Neural crest cell (in vitro differentiated cells): ENCODE measurements around the gene CARM1. TPM values are rescaled to one million over a fixed set of nuclear protein-coding genes. Genes with fewer than 3 reads are reported as not detected.

Experiments used
- DNase-seq: peaks from one replicate; pipeline ENCODE4 v3.0.0; 2021; ENCODE audit warnings: low read depth, mixed read lengths, low spot score
- H3K27ac Mint-ChIP-seq: one replicate; pipeline ENCODE4 v1.8.0; 2021; ENCODE audit warnings: mild to moderate bottlenecking, mixed read lengths; ENCODE audit not compliant: unreplicated experiment
- H3K27me3 Mint-ChIP-seq: 2 replicates; pipeline ENCODE4 v1.8.0; 2021; ENCODE audit warnings: low read depth, mild to moderate bottlenecking, mixed read lengths
- H3K36me3 Mint-ChIP-seq: 2 replicates; pipeline ENCODE4 v1.8.0; 2021; ENCODE audit warnings: low read depth, mild to moderate bottlenecking, mixed read lengths
- H3K4me1 Mint-ChIP-seq: 2 replicates; pipeline ENCODE4 v1.8.0; 2021; ENCODE audit warnings: mixed read lengths
- H3K4me3 Mint-ChIP-seq: one replicate; pipeline ENCODE4 v1.8.0; 2021; ENCODE audit warnings: mild to moderate bottlenecking, mixed read lengths
- H3K9me3 Mint-ChIP-seq: 2 replicates; pipeline ENCODE4 v1.8.0; 2021; ENCODE audit warnings: mixed read lengths
- CTCF ChIP-seq: fragments of 200-600 bp; sonication (generic); conservative IDR thresholded peaks from 2 replicates; pipeline ENCODE4 v1.5.0; 2021; ENCODE audit warnings: antibody characterized with exemption, mild to moderate bottlenecking
- total RNA-seq: library from RNA; stranded (reverse); gene quantifications from 2 replicates; pipeline ENCODE4 v1.2.1, GENCODE V29; 2021

The CARM1 gene
- total RNA-seq, 1 donor from 2014 or later, result 99.6 TPM

- Mint-ChIP-seq H3K9me3 (no peaks in the 10 kb centered on the region), H3K36me3 (no peaks in the 10 kb centered on the region), H3K4me1 (peaks cover 20% of the 10 kb centered on the region), H3K27me3 (no peaks in the 10 kb centered on the region), H3K27ac (no peak overlapping the region), H3K4me3 (no peak overlapping the region)
- TF ChIP-seq CTCF, result peak; percentile 78
- DNase-seq, result peak; percentile 55
Measured at GRCh38 chr19:10858204-10858828, 13.0 kb upstream of the CARM1 start.

- Mint-ChIP-seq H3K4me3 (no peak overlapping the region), H3K4me1 (peaks cover 26% of the 10 kb centered on the region)
- peak; percentile 44 for DNase-seq
Measured at GRCh38 chr19:10861103-10861651, 10.2 kb upstream of the CARM1 start.

GRCh38 chr19:10862561-10863106 lies 8.7 kb upstream of the CARM1 start:
- H3K36me3 Mint-ChIP-seq, result no peaks in the 10 kb centered on the region
- H3K27ac Mint-ChIP-seq, result no peak overlapping the region
- no peak overlapping the region for H3K4me3 Mint-ChIP-seq
- no peak for TF ChIP-seq CTCF
- H3K9me3 Mint-ChIP-seq, result no peaks in the 10 kb centered on the region
- no peaks in the 10 kb centered on the region for H3K27me3 Mint-ChIP-seq
- DNase-seq, result no peak
- peaks cover 29% of the 10 kb centered on the region for H3K4me1 Mint-ChIP-seq

More at GRCh38 chr19:10861103-10861651, 10.2 kb upstream of the CARM1 start:
- H3K27ac Mint-ChIP-seq, result no peak overlapping the region
- peak; percentile 55 for TF ChIP-seq CTCF
- H3K9me3 Mint-ChIP-seq, result no peaks in the 10 kb centered on the region
- H3K27me3 Mint-ChIP-seq, result no peaks in the 10 kb centered on the region
- H3K36me3 Mint-ChIP-seq, result no peaks in the 10 kb centered on the region

- no peak for TF ChIP-seq CTCF
- DNase-seq, result no peak
- Mint-ChIP-seq H3K4me3 (peak overlapping the region; percentile 47), H3K27ac (peak overlapping the region; percentile 90), H3K36me3 (no peaks in the 10 kb centered on the region), H3K27me3 (no peaks in the 10 kb centered on the region), H3K9me3 (no peaks in the 10 kb centered on the region), H3K4me1 (peaks cover 32% of the 10 kb centered on the region)
Measured at GRCh38 chr19:10863107-10863717, 8.1 kb upstream of the CARM1 start.

GRCh38 chr19:10864538-10864899 lies 6.8 kb upstream of the CARM1 start:
- Mint-ChIP-seq H3K27me3 (no peaks in the 10 kb centered on the region), H3K27ac (peak overlapping the region; percentile 63), H3K9me3 (no peaks in the 10 kb centered on the region), H3K36me3 (no peaks in the 10 kb centered on the region), H3K4me1 (peaks cover 31% of the 10 kb centered on the region), H3K4me3 (peak overlapping the region; percentile 38)
- peak; percentile 88 for TF ChIP-seq CTCF
- peak; percentile 92 for DNase-seq
